ENCODE results near the gene LEUTX.

GRCh38 chr19:39819786-39820185 lies 41.1 kb downstream of the LEUTX start:
- no peak for TF ChIP-seq POLR2AphosphoS5 (IDR thresholded peaks at IDR 0.05; ENCODE audit: low read depth, low read length)
- TF ChIP-seq TAF1 (IDR thresholded peaks at IDR 0.05; ENCODE audit: borderline replicate concordance, insufficient read depth, low read length), result no peak
